Measurements from ENCODE around the gene C22orf15. TPM values are rescaled to one million over a fixed set of nuclear protein-coding genes. Genes with fewer than 3 reads are reported as not detected.
"Not testable (repeated sequence)": the region's sequence is repeated elsewhere in the genome, so short reads cannot be mapped to it uniquely, and the experiment has no call there.

Gene C22orf15, protein sequence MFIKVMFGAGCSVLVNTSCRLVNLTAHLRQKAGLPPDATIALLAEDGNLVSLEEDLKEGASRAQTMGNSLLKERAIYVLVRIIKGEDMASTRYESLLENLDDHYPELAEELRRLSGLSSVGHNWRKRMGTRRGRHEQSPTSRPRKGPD
- not detected for total RNA-seq

DNA sequence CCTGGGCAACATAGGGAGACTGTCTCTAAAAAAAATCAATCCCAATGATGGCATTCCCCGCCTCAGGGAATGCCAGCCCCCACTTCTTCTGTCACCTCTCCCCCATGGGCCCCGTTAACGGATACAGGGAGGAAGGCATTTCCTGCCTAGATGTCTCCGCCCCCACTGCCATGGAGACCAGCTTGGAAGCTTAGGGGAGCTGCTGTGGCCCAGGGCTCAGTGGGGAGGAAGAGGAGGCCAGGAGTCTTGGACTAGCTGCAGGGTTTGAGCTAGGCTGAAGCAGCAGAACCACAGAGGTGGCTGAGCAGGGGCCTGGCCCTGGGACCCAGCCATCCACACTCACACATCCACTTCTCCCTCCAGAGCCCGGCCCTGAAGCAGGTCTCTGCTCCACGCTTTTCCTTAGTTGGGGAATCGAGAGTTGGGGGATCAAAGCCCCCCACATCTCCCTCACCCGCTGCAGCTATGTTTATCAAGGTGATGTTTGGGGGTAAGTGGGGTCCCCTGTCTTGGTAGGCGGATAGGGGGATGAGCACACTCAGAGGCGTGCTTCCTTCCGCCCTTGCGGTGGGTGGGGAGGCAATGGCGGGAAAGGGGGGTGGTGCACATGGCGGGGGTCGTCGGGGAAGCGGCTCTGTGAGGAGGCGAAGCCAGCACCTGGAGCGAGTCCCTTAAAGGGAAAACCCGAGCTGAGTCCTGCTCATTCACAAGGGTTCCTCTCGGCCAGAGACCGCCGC, at the start of gene C22orf15:
Gene C22orf15, plus strand, starts transcription at position 149 of the 737 bp plus-strand sequence. Its CDS starts 317 bp downstream, at position 466.
- no peak for ATAC-seq

DNA sequence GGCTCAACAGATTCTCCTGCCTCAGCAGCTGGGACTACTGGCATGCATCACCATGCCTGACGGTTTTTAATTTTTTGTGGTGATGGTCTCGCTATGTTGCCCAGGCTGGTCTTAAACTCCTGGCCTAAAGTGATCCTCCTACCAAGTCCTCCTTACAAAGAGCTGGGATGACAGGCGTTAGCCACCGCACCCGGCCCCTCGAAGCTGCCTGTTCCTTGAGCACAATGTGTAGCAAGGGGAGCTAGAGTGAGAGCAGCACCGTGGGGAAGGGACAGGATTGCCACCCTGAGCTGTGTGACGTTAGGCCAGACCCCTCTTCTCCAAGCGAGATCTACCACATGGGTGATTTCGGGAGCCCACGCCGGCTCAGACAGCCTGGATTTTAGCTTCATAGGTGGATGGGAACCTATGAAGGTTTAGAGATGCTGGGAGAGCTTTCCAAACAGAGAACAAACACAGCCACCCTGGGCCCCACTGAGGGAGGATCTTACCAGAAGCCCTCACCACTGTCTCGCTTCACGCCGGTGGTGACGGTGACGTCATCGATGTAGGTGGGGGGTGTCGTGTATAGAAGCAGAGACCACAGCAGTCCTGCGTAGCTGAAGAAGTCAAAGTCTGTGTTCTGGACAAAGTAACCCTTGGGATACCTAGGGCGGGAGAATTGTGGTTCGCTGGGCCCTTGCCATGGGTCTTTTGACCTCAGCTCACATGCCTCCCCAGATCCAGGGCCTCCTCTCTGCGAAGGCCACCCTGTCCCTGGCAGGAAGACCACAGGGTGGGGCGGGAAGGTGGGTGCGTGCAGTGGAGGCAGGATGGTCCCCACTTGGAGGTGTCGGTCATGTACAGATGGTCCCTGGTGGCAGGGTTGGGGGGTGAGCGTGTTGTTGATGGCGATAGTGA, 48.8 kb upstream of the C22orf15 start:
- ATAC-seq: no peak

- ATAC-seq: peak; percentile 3
Measured at GRCh38 chr22:23714596-23715578, 47.9 kb upstream of the C22orf15 start.

- ATAC-seq: no peak
Measured at GRCh38 chr22:23715806-23716375, 46.9 kb upstream of the C22orf15 start.

DNA sequence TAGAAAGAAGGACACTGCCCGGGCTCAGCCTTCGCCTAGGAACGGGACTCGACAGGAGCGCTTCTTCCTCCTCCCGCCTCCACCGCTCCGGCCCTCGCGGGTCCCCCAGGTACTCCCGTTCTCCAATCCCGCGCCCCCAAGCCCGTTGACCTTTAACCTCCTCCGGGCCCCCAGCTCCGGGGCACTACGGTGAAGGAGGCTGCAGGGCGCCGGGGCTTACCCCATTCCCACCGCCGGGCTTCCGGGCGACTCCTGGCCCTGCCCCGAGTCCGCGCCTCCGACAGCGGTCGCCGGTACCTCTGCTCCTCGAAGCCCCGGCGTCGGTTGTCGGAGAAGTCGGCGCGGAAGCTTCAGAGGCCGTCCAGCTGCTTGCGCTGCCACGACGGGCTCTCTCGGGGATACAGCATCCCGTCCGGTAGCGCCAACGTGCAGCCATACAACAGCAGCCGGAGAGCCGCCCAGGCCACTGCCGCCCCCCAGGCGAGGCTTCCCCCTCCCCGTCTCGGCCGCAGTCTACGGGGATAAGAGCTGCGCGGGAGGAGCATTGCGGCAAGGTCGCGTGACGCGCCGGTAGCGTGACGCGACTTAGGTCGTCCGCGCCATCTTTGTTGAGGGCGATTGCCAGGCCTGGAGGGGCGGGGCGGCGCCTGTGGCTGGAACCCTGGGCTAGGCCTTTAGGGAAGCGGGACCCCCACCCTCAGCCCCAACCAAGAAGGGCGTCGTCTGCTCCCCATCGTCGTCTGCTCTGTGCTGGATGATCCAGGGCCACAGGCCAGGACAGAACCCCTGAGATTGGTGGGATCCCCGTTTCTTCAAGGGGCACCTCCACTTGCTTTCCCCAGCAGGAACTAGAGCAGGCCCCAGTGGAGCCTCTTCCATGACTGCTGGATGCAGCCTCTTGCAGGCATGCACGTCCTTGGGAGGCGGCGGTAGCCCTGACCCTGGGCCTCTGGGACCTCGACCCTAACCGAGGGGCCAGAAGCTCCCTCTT, 45.7 kb upstream of the C22orf15 start:
- peak; percentile 86 for ATAC-seq

DNA sequence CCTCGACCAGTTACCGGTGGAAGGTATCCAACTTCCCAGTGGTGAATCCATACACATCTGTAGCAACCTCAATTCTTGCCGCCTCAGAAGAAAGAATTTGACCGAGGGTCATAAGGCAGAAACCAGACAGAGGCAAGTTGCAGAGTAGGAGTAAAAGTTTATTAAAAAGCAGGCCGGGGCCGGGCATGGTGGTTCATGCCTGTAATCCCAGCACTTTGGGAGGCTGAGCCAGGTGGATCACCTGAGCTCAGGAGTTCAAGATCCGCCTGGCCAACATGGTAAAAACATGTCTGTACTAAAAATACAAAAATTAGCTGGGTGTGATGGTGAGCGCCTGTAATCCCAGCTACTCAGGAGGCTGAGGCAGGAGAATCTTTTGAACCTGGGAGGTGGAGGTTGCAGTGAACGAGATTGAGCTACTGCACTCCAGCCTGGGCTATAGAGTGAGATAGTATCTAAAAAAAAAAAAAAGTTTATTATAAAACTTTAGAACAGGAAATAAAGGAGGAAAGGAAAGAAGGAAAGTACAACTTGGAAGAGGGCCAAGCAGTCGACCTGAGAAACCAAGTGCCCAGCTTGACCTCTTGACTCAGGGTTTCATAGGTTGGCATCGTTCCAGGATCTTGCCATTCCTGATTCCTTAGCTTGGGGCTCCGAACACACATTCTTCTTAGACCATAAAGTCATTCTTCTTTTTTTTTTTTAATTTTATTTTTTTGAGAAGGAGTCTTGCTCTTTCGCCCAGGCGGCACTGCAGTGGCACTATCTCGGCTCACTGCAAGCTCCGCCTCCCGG, 44.2 kb upstream of the C22orf15 start:
- ATAC-seq: no peak

DNA sequence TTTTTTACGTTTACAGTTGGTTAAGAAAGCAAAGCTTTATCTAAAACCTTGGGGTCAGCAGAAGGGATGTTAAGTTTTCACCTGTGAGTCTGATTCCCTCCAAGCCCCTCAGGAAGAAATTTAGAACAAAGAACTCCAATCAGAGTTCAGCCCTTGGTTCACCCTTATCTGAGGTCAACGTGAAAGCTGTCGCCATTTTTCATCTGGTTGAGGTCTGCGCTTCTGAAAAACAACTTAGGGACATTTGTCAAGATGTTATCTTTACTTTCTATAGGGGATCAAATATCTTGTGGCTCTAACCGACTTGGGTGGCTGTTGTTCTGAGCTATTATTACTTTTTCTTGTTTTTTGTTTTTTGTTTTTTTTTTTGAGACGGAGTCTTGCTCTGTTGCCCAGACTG, 41.9 kb upstream of the C22orf15 start:
- no peak for ATAC-seq

- ATAC-seq: no peak
Measured at GRCh38 chr22:23722160-23722559, 40.6 kb upstream of the C22orf15 start.

- ATAC-seq: no peak
Measured at GRCh38 chr22:23722724-23723123, 40.1 kb upstream of the C22orf15 start.

GRCh38 chr22:23728108-23728507, 34.7 kb upstream of the C22orf15 start:
- not testable (repeated sequence) for ATAC-seq

GRCh38 chr22:23737696-23738095, 25.1 kb upstream of the C22orf15 start:
- ATAC-seq: no peak

DNA sequence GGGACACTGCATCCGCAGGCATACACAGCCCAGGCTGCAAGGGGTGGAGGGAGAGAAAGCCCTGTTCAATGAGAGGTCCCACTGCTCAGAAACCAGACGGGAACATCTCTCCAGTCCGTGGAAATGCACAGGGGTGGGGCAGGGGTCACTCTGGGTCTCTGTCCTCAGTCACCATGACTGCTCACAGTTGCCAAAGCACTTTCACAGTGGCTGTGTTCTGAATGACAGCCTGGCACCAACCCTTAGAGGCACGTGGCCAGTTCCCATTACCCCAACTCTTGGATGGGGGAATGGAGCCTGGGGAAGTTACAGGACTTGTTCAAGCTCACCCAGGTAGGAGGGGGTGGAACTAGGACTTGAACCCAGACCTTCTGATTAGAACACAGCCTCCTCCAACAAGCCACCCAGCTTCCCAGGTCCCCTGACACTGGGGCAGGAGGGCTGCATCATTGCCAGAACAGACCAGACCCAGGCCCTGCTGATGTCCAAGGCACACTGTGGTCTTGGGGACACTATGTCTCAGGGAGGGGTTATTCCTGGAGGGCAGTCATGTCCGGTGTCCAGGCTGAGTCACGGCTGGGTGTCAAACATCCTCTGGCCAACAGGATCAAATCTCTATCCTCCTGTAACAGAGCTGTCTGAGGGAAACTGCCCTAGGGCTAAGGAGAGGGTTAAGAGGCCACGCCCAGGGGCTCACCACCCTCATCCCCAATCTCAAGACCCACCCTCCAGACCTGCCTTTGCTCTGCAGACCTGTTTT, 20.1 kb upstream of the C22orf15 start:
- ATAC-seq: peak; percentile 21

GRCh38 chr22:23743303-23743705, 19.5 kb upstream of the C22orf15 start:
- no peak for ATAC-seq

DNA sequence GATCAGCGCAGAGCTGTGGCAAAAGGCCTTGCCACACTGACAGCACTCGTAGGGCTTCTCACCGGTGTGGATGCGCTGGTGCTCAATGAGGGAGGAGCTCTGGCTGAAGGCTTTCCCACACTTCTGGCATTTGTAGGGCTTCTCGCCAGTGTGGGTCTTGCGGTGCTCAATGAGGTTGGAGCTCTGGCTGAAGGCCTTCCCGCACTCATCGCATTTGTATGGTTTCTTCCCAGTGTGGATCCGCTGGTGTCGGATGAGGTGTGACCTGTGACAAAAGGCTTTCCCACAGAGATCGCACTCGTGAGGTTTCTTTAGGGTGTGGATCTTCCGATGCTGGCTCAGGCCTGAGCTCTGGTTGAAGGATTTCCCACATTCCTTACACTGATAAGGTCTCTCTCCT, 18.8 kb upstream of the C22orf15 start:
- no peak for ATAC-seq

- no peak for ATAC-seq
Measured at GRCh38 chr22:23744485-23744884, 18.3 kb upstream of the C22orf15 start.

GRCh38 chr22:23745791-23746190, 17.0 kb upstream of the C22orf15 start:
- ATAC-seq: no peak

DNA sequence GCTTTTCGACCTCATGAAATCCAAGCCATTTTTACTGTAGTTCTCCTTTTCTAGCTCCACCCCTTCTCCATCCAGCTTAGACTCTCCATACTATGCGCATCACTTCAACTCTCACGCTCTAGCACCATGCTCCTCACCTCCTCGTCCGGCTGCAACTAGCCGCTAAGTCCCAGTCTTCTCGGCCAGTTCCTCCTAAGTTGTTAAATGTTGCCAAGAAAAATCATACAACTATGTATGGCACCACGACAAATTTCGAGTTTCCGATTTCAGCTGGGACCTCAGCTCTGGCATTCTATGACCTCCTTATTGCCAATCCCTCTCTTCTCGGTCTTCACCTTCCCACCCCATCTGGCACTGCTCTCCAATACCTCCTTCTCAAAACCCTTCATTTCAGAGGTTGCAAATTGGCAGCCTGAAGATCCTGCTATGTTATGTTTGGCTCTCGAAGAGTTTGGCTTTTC, 12.9 kb upstream of the C22orf15 start:
- ATAC-seq: no peak

- ATAC-seq: no peak
Measured at GRCh38 chr22:23750367-23750713, 12.4 kb upstream of the C22orf15 start.

Data from esophagus mucosa (tissue), 1 donor.